WTC11 (cell line): ENCODE measurements around the gene RWDD3. TPM values are rescaled to one million over a fixed set of nuclear protein-coding genes. Genes with fewer than 3 reads are reported as not detected.

ENCODE experiments used
- ATAC-seq: fragments of 200-7000 bp; cut with Tn5 transposase; 2 replicates; pipeline ENCODE4 v1.10.0; 2021; ENCODE audit warnings: mild to moderate bottlenecking, moderate library complexity
- CTCF ChIA-PET: fragments of 300-600 bp; sonication (Branson Sonifier 250); formaldehyde crosslinking; loops from one replicate; lab custom pipeline; 2021; ENCODE audit warnings: antibody characterized with exemption; lab: Charles Lee
- POLR2A ChIA-PET: fragments of 350-600 bp; sonication (Branson Sonifier 250); formaldehyde crosslinking; loops from one replicate; lab custom pipeline; 2021; ENCODE audit warnings: antibody characterized with exemption; lab: Charles Lee
- DNase-seq: peaks from one replicate; pipeline ENCODE4 v3.0.0; 2021; ENCODE audit warnings: low spot score
- H3K27ac Mint-ChIP-seq: 2 replicates; pipeline ENCODE4 v1.8.0; 2021; ENCODE audit warnings: mixed read lengths
- H3K27me3 Mint-ChIP-seq: 2 replicates; pipeline ENCODE4 v1.8.0; 2021; ENCODE audit warnings: low read depth, mild to moderate bottlenecking, moderate library complexity, mixed read lengths
- H3K36me3 Mint-ChIP-seq: 2 replicates; pipeline ENCODE4 v1.8.0; 2021; ENCODE audit warnings: mixed read lengths
- H3K4me1 Mint-ChIP-seq: 2 replicates; pipeline ENCODE4 v1.8.0; 2022; ENCODE audit warnings: mixed read lengths
- H3K4me3 Mint-ChIP-seq: 2 replicates; pipeline ENCODE4 v1.8.0; 2021; ENCODE audit warnings: mild to moderate bottlenecking, moderate library complexity, mixed read lengths
- H3K9me3 Mint-ChIP-seq: 2 replicates; pipeline ENCODE4 v1.8.0; 2021; ENCODE audit warnings: mixed read lengths
- ARID4B ChIP-seq: sonication (generic); formaldehyde crosslinking; IDR thresholded peaks from 2 replicates; pipeline ENCODE4 v1.8.0; 2023; ENCODE audit warnings: missing genetic modification reagents, mild to moderate bottlenecking, borderline replicate concordance
- ATF3 ChIP-seq: sonication (generic); formaldehyde crosslinking; conservative IDR thresholded peaks from 2 replicates; pipeline ENCODE4 v1.8.1; 2022; ENCODE audit warnings: mild to moderate bottlenecking, missing genetic modification reagents
- CREB1 ChIP-seq: sonication (generic); formaldehyde crosslinking; IDR thresholded peaks from 2 replicates; pipeline ENCODE4 v1.8.0; 2023; ENCODE audit warnings: mild to moderate bottlenecking, missing genetic modification reagents
- E2F5 ChIP-seq: sonication (generic); formaldehyde crosslinking; IDR thresholded peaks from 2 replicates; pipeline ENCODE4 v1.8.1; 2022; ENCODE audit warnings: mild to moderate bottlenecking, moderate library complexity, missing genetic modification reagents
- FOXP1 ChIP-seq: sonication (generic); formaldehyde crosslinking; IDR thresholded peaks from 2 replicates; pipeline ENCODE4 v1.8.0; 2022; ENCODE audit warnings: missing genetic modification reagents, mild to moderate bottlenecking, moderate library complexity, borderline replicate concordance
- GABPB1 ChIP-seq: sonication (generic); formaldehyde crosslinking; IDR thresholded peaks from 2 replicates; pipeline ENCODE4 v1.8.1; 2023; ENCODE audit warnings: mild to moderate bottlenecking, missing genetic modification reagents
- GTF2I ChIP-seq: fragments of 250-450 bp; sonication (Bioruptor Pico); conservative IDR thresholded peaks from 2 replicates; pipeline ENCODE4 v1.4.0; 2021; ENCODE audit warnings: mild to moderate bottlenecking
- HMGA2 ChIP-seq: fragments of 250-450 bp; sonication (Bioruptor Pico); IDR thresholded peaks from 2 replicates; pipeline ENCODE4 v1.4.0; 2021; ENCODE audit warnings: mild to moderate bottlenecking, moderate library complexity
- IRF1 ChIP-seq: sonication (generic); formaldehyde crosslinking; IDR thresholded peaks from 2 replicates; pipeline ENCODE4 v1.8.0; 2023; ENCODE audit warnings: missing genetic modification reagents
- JAZF1 ChIP-seq: fragments of 250-450 bp; sonication (Bioruptor Pico); IDR thresholded peaks from 2 replicates; pipeline ENCODE4 v1.9.0; 2021; ENCODE audit warnings: moderate library complexity, mild to moderate bottlenecking, inconsistent platforms
- MXD4 ChIP-seq: fragments of 250-450 bp; sonication (Bioruptor Pico); IDR thresholded peaks from 2 replicates; pipeline ENCODE4 v1.8.0; 2021; ENCODE audit warnings: mild to moderate bottlenecking, moderate library complexity, borderline replicate concordance
- NFATC4 ChIP-seq: fragments of 250-450 bp; sonication (Bioruptor Pico); IDR thresholded peaks from 2 replicates; pipeline ENCODE4 v1.9.0; 2021; ENCODE audit warnings: mild to moderate bottlenecking
- NFYB ChIP-seq: sonication (generic); formaldehyde crosslinking; conservative IDR thresholded peaks from 2 replicates; pipeline ENCODE4 v1.8.0; 2022; ENCODE audit warnings: low read depth, missing genetic modification reagents
- NR3C1 ChIP-seq: sonication (generic); formaldehyde crosslinking; conservative IDR thresholded peaks from 2 replicates; pipeline ENCODE4 v1.8.1; 2023; ENCODE audit warnings: low read depth, mild to moderate bottlenecking, missing genetic modification reagents
- OVOL2 ChIP-seq: fragments of 250-450 bp; sonication (Bioruptor Pico); IDR thresholded peaks from 2 replicates; pipeline ENCODE4 v1.9.0; 2021; ENCODE audit warnings: mild to moderate bottlenecking, borderline replicate concordance
- SOX15 ChIP-seq: fragments of 250-450 bp; sonication (Bioruptor Pico); IDR thresholded peaks from 2 replicates; pipeline ENCODE4 v1.9.0; 2021; ENCODE audit warnings: mild to moderate bottlenecking
- ZNF121 ChIP-seq: sonication (generic); formaldehyde crosslinking; IDR thresholded peaks from 2 replicates; pipeline ENCODE4 v1.8.0; 2023; ENCODE audit warnings: missing genetic modification reagents
- ZNF138 ChIP-seq: sonication (generic); formaldehyde crosslinking; conservative IDR thresholded peaks from 2 replicates; pipeline ENCODE4 v1.8.1; 2022; ENCODE audit warnings: mild to moderate bottlenecking, moderate library complexity, missing genetic modification reagents
- ZNF219 ChIP-seq: sonication (generic); formaldehyde crosslinking; IDR thresholded peaks from 2 replicates; pipeline ENCODE4 v1.8.0; 2023; ENCODE audit warnings: missing genetic modification reagents, mild to moderate bottlenecking, borderline replicate concordance
- ZNF317 ChIP-seq: sonication (generic); formaldehyde crosslinking; IDR thresholded peaks from 2 replicates; pipeline ENCODE4 v1.8.1; 2023; ENCODE audit warnings: low read depth, mild to moderate bottlenecking, moderate library complexity, missing genetic modification reagents, borderline replicate concordance
- ZNF425 ChIP-seq: fragments of 250-450 bp; sonication (Bioruptor Pico); conservative IDR thresholded peaks from 2 replicates; pipeline ENCODE4 v1.9.0; 2021; ENCODE audit warnings: mild to moderate bottlenecking
- ZNF512 ChIP-seq: sonication (generic); formaldehyde crosslinking; IDR thresholded peaks from 2 replicates; pipeline ENCODE4 v1.8.1; 2022; ENCODE audit warnings: missing genetic modification reagents, borderline replicate concordance
- ZNF671 ChIP-seq: fragments of 250-450 bp; sonication (Bioruptor Pico); IDR thresholded peaks from 2 replicates; pipeline ENCODE4 v1.8.0; 2021; ENCODE audit warnings: mild to moderate bottlenecking
- total RNA-seq: library from RNA; stranded (reverse); gene quantifications from 3 replicates; pipeline ENCODE4 v1.2.3, GENCODE V29; 2021

Gene RWDD3
- total RNA-seq, 1 experiment from 2014 or later = 13.9 TPM

- ATAC-seq = no peak
- Mint-ChIP-seq H3K4me3 (no peak overlapping the region), H3K36me3 (no peaks in the 10 kb centered on the region)
- no peak for TF ChIP-seq ARID4B (CRISPR knock-in tag)
- TF ChIP-seq JAZF1 (CRISPR knock-in tag) = no peak
- TF ChIP-seq CREB1 (CRISPR knock-in tag) = no peak
- TF ChIP-seq ZNF121 (CRISPR knock-in tag) = no peak
- no peak for TF ChIP-seq ZNF425
- TF ChIP-seq GABPB1 = no peak
- no peak for TF ChIP-seq NFYB (CRISPR knock-in tag)
- TF ChIP-seq ZNF512 = no peak
- no peak for TF ChIP-seq IRF1 (CRISPR knock-in tag)
- no peak for TF ChIP-seq MXD4
- no peak for TF ChIP-seq ATF3 (CRISPR knock-in tag)
- TF ChIP-seq ZNF317 (CRISPR knock-in tag) = no peak
- no peak for TF ChIP-seq GTF2I
- no peak for TF ChIP-seq NR3C1 (CRISPR knock-in tag)
- TF ChIP-seq FOXP1 (CRISPR knock-in tag) = no peak
- TF ChIP-seq, all 79 proteins: peak for 0
- POLR2A ChIA-PET = interaction anchor here (0.6 kb wide), 1 partner anchor 1023 kb away, joined by 3 read pairs; no protein-coding TSS in a partner anchor
- DNase-seq = no peak
- Mint-ChIP-seq H3K27ac (no peak overlapping the region), H3K4me1 (no peaks in the 10 kb centered on the region), H3K27me3 (no peaks in the 10 kb centered on the region; the same call in 1 of the 2 replicates), H3K9me3 (peaks cover 4% of the 10 kb centered on the region; the same call in 1 of the 2 replicates)
- CTCF ChIA-PET = no interaction called here
Observed at GRCh38 chr1:95226781-95227660, 7.0 kb upstream of the RWDD3 start.

GRCh38 chr1:95229037-95229436 lies 5.0 kb upstream of the RWDD3 start:
- Mint-ChIP-seq H3K4me3 (no peak overlapping the region), H3K4me1 (peaks cover 8% of the 10 kb centered on the region), H3K36me3 (no peaks in the 10 kb centered on the region), H3K27me3 (no peaks in the 10 kb centered on the region; the same call in none of the 2 replicates), H3K27ac (no peak overlapping the region), H3K9me3 (peaks cover 4% of the 10 kb centered on the region; the same call in 1 of the 2 replicates)
- DNase-seq (no peak), ATAC-seq (no peak)
- POLR2A ChIA-PET = no interaction called here
- CTCF ChIA-PET = interaction anchor here (0.8 to 1.2 kb wide), 2 partner anchors 110 to 144 kb away, joined by 3 read pairs; no protein-coding TSS in a partner anchor
- no peak for TF ChIP-seq OVOL2 (CRISPR knock-in tag)
- TF ChIP-seq ZNF512 = no peak
- TF ChIP-seq ZNF219 = no peak
- TF ChIP-seq ZNF671 = no peak
- TF ChIP-seq NFATC4 = no peak
- no peak for TF ChIP-seq SOX15 (CRISPR knock-in tag)
- TF ChIP-seq E2F5 = no peak
- TF ChIP-seq ZNF138 (CRISPR knock-in tag) = no peak
- TF ChIP-seq NFYB (CRISPR knock-in tag) = no peak
- no peak for TF ChIP-seq HMGA2
